ENCODE measurements around the gene OGT. TPM values are rescaled to one million over a fixed set of nuclear protein-coding genes. Genes with fewer than 3 reads are reported as not detected.

OGT gene
- polyA plus RNA-seq, 1 of the 3 experiments (the other 2 are of a cell fraction) = 77.0 TPM

DNA sequence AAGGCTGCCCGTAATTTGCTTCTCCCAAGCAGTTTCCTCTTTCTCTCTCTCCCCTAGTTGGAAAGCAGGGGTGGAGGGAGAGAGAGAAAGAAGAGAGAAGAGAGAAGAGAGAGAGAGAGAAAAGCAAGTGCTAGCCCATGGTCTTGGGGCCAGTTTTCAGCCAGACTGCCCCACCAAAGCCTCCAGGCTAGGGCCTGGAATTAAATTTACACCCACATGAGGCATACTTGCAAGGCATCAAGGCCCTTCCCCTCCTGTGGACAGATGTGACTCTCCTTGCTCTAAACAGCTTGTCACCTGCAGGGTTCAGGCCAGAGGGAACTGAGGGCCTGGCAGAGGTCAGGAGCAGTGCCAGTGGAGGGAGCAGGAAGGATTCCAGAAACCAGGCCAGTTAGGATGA, 87.1 kb downstream of the OGT start:
- no peak for DNase-seq
- Histone ChIP-seq H3K4me1 (ENCODE audit: control insufficient read depth in 1 of 2, insufficient read depth in 2 of 2, low read depth in 1 of 2, low read length in 1 of 2) (no peaks in the 10 kb centered on the region), H3K9me3 (no peaks in the 10 kb centered on the region), H3K79me2 (ENCODE audit: insufficient read depth) (no peaks in the 10 kb centered on the region), H3K27me3 (ENCODE audit: insufficient read depth) (no peaks in the 10 kb centered on the region; the same call in 1 of the 2 replicates), H4K20me1 (ENCODE audit: insufficient read depth) (no peaks in the 10 kb centered on the region), H3F3A (replicated peaks; ENCODE audit: insufficient read depth) (no peaks in the 10 kb centered on the region), H3K36me3 (replicated peaks in 1 of 2; ENCODE audit: control insufficient read depth in 1 of 2, insufficient read depth in 2 of 2, low read length in 1 of 2) (no peaks in the 10 kb centered on the region), H3K4me2 (no peak overlapping the region), H3K9me2 (no peaks in the 10 kb centered on the region), H2AFZ (ENCODE audit: low read depth) (no peak overlapping the region), H3K27ac (ENCODE audit: low read depth in 2 of 2, low read length in 1 of 2) (no peak overlapping the region), H3K4me3 (ENCODE audit: low read depth in 2 of 2, low read length in 1 of 2) (no peak overlapping the region), H3K9ac (no peak overlapping the region)
- TF ChIP-seq POLR2AphosphoS5 (IDR thresholded peaks at IDR 0.05; ENCODE audit: low read depth, low read length) = no peak
- no peak for TF ChIP-seq FOSL2 (IDR thresholded peaks at IDR 0.05; ENCODE audit: borderline replicate concordance, low read depth)
- POLR2A ChIA-PET = no interaction called here
- WGBS (ENCODE audit: low lambda C conversion rate) = 47% methylated on average over 1 of the region's 1 CpG
- CTCF ChIA-PET = no interaction called here

- Histone ChIP-seq H3K27me3 (ENCODE audit: insufficient read depth) (no peaks in the 10 kb centered on the region; the same call in 1 of the 2 replicates), H3K9me3 (no peaks in the 10 kb centered on the region), H3K27ac (ENCODE audit: low read depth in 2 of 2, low read length in 1 of 2) (no peak overlapping the region), H3F3A (replicated peaks; ENCODE audit: insufficient read depth) (no peaks in the 10 kb centered on the region), H3K36me3 (replicated peaks in 1 of 2; ENCODE audit: control insufficient read depth in 1 of 2, insufficient read depth in 2 of 2, low read length in 1 of 2) (no peaks in the 10 kb centered on the region), H3K4me1 (ENCODE audit: control insufficient read depth in 1 of 2, insufficient read depth in 2 of 2, low read depth in 1 of 2, low read length in 1 of 2) (no peaks in the 10 kb centered on the region), H3K9ac (no peak overlapping the region), H3K4me3 (ENCODE audit: low read depth in 2 of 2, low read length in 1 of 2) (no peak overlapping the region), H4K20me1 (ENCODE audit: insufficient read depth) (no peaks in the 10 kb centered on the region), H3K4me2 (no peak overlapping the region), H3K79me2 (ENCODE audit: insufficient read depth) (no peaks in the 10 kb centered on the region), H2AFZ (ENCODE audit: low read depth) (no peak overlapping the region), H3K9me2 (no peaks in the 10 kb centered on the region)
- DNase-seq = no peak
- 69% methylated on average over 6 of the region's 6 CpGs for WGBS (ENCODE audit: low lambda C conversion rate)
- POLR2A ChIA-PET = no interaction called here
- CTCF ChIA-PET = no interaction called here
- TF ChIP-seq, protein P1, sequence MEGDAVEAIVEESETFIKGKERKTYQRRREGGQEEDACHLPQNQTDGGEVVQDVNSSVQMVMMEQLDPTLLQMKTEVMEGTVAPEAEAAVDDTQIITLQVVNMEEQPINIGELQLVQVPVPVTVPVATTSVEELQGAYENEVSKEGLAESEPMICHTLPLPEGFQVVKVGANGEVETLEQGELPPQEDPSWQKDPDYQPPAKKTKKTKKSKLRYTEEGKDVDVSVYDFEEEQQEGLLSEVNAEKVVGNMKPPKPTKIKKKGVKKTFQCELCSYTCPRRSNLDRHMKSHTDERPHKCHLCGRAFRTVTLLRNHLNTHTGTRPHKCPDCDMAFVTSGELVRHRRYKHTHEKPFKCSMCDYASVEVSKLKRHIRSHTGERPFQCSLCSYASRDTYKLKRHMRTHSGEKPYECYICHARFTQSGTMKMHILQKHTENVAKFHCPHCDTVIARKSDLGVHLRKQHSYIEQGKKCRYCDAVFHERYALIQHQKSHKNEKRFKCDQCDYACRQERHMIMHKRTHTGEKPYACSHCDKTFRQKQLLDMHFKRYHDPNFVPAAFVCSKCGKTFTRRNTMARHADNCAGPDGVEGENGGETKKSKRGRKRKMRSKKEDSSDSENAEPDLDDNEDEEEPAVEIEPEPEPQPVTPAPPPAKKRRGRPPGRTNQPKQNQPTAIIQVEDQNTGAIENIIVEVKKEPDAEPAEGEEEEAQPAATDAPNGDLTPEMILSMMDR (IDR thresholded peaks at IDR 0.05) = no peak
- TF ChIP-seq JUND (IDR thresholded peaks at IDR 0.05) (no peak), TCF12 (IDR thresholded peaks at IDR 0.05) (no peak), USF2 (IDR thresholded peaks at IDR 0.05; ENCODE audit: borderline replicate concordance, low read depth, low read length) (no peak)
Measured at GRCh38 chrX:71621603-71622002, 88.7 kb downstream of the OGT start.

DNA sequence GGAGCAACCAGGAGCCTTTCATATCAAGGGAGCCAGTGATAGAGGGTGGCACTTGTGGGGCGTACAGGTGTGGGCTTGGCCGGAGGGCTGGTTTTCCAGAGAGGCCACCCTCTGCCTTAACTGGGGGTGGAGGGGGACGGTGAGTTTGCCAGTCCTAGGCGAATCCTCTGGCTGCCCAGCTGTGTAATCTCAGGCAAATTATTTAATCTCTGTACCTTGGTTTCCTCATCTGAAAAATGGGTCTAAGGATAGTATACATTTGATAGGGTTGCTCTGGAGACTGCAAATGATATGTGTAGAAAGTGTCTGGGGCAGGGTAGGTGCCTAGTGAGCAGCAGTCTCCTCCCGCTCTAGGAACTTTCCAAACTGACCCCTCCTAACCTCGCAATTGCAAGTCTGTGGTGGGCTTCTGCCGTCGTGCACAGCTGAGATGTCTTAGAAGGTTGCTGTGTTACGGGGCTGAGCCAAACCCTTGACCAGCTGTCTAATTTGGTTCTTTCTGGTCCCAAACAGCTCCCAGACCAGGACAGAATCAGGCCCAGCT, 89.2 kb downstream of the OGT start:
- Histone ChIP-seq H3K36me3 (replicated peaks in 1 of 2; ENCODE audit: control insufficient read depth in 1 of 2, insufficient read depth in 2 of 2, low read length in 1 of 2) (no peaks in the 10 kb centered on the region), H3K27ac (ENCODE audit: low read depth in 2 of 2, low read length in 1 of 2) (no peak overlapping the region), H4K20me1 (ENCODE audit: insufficient read depth) (no peaks in the 10 kb centered on the region), H2AFZ (ENCODE audit: low read depth) (no peak overlapping the region), H3K9me3 (no peaks in the 10 kb centered on the region), H3K4me1 (ENCODE audit: control insufficient read depth in 1 of 2, insufficient read depth in 2 of 2, low read depth in 1 of 2, low read length in 1 of 2) (no peaks in the 10 kb centered on the region), H3K79me2 (ENCODE audit: insufficient read depth) (no peaks in the 10 kb centered on the region), H3F3A (replicated peaks; ENCODE audit: insufficient read depth) (no peaks in the 10 kb centered on the region), H3K27me3 (ENCODE audit: insufficient read depth) (no peaks in the 10 kb centered on the region; the same call in 1 of the 2 replicates), H3K9me2 (no peaks in the 10 kb centered on the region), H3K4me3 (ENCODE audit: low read depth in 2 of 2, low read length in 1 of 2) (no peak overlapping the region), H3K9ac (no peak overlapping the region), H3K4me2 (no peak overlapping the region)
- 50% methylated on average over 8 of the region's 9 CpGs for WGBS (ENCODE audit: low lambda C conversion rate)
- CTCF ChIA-PET = no interaction called here
- POLR2A ChIA-PET = no interaction called here
- TF ChIP-seq TAF1 (IDR thresholded peaks at IDR 0.05; ENCODE audit: borderline replicate concordance, low read depth, low read length) = no peak
- no peak for TF ChIP-seq MEF2A (IDR thresholded peaks at IDR 0.05; ENCODE audit: borderline replicate concordance, low read depth)
- no peak for TF ChIP-seq FOXM1 (IDR thresholded peaks at IDR 0.05; ENCODE audit: low read depth)
- no peak for TF ChIP-seq FOXJ3 (CRISPR knock-in tag; IDR thresholded peaks at IDR 0.05)
- no peak for TF ChIP-seq GATA2 (CRISPR knock-in tag; IDR thresholded peaks at IDR 0.05)
- TF ChIP-seq, protein P2, sequence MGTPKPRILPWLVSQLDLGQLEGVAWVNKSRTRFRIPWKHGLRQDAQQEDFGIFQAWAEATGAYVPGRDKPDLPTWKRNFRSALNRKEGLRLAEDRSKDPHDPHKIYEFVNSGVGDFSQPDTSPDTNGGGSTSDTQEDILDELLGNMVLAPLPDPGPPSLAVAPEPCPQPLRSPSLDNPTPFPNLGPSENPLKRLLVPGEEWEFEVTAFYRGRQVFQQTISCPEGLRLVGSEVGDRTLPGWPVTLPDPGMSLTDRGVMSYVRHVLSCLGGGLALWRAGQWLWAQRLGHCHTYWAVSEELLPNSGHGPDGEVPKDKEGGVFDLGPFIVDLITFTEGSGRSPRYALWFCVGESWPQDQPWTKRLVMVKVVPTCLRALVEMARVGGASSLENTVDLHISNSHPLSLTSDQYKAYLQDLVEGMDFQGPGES (IDR thresholded peaks at IDR 0.05; ENCODE audit: low read depth, low read length) = no peak
- TF ChIP-seq, protein P1 (IDR thresholded peaks at IDR 0.05) = no peak
- no peak for TF ChIP-seq USF1 (IDR thresholded peaks at IDR 0.05; ENCODE audit: borderline replicate concordance, low read depth)
- no peak for TF ChIP-seq ELF1 (IDR thresholded peaks at IDR 0.05)
- TF ChIP-seq SIN3A (IDR thresholded peaks at IDR 0.05; ENCODE audit: borderline replicate concordance, low read depth, low read length) = no peak
- DNase-seq = no peak
